Measurements from ENCODE around the gene ATXN2. TPM values are rescaled to one million over a fixed set of nuclear protein-coding genes. Genes with fewer than 3 reads are reported as not detected.

ATXN2 gene
- total RNA-seq, 1 experiment from 2014 or later, result 72.9 TPM

GRCh38 chr12:111443086-111443485 lies 156.0 kb downstream of the ATXN2 start:
- H2BK20ac ChIP-seq (ENCODE audit: low read depth, low read length, poor library complexity, severe bottlenecking), result no peak overlapping the region
- no peaks in the 10 kb centered on the region for H4K20me1 ChIP-seq (ENCODE audit: control insufficient read depth, insufficient read depth, insufficient read length)
- H3K9ac ChIP-seq (ENCODE audit: extremely low read depth, insufficient read length, low read length), result no peak overlapping the region
- no peak overlapping the region for H3K4me3 Mint-ChIP-seq
- H2BK12ac ChIP-seq (ENCODE audit: insufficient read length, low read depth, low read length), result no peak overlapping the region
- H3K9me3 Mint-ChIP-seq, result no peaks in the 10 kb centered on the region
- H3K27me3 Mint-ChIP-seq (ENCODE audit: low read depth), result no peaks in the 10 kb centered on the region
- TF ChIP-seq, protein P1, sequence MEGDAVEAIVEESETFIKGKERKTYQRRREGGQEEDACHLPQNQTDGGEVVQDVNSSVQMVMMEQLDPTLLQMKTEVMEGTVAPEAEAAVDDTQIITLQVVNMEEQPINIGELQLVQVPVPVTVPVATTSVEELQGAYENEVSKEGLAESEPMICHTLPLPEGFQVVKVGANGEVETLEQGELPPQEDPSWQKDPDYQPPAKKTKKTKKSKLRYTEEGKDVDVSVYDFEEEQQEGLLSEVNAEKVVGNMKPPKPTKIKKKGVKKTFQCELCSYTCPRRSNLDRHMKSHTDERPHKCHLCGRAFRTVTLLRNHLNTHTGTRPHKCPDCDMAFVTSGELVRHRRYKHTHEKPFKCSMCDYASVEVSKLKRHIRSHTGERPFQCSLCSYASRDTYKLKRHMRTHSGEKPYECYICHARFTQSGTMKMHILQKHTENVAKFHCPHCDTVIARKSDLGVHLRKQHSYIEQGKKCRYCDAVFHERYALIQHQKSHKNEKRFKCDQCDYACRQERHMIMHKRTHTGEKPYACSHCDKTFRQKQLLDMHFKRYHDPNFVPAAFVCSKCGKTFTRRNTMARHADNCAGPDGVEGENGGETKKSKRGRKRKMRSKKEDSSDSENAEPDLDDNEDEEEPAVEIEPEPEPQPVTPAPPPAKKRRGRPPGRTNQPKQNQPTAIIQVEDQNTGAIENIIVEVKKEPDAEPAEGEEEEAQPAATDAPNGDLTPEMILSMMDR (conservative IDR thresholded peaks at IDR 0.05), result no peak
- H3K4me2 ChIP-seq (ENCODE audit: insufficient read depth, insufficient read length, low read length), result no peak overlapping the region
- no peak overlapping the region for H3K18ac ChIP-seq (ENCODE audit: insufficient read length, low read depth, low read length)
- H2BK120ac ChIP-seq (ENCODE audit: low read depth, low read length, poor library complexity, severe bottlenecking), result no peak overlapping the region
- peaks cover 31 to 36% of the 10 kb centered on the region in 2 experiments for H3K4me1 Mint-ChIP-seq
- H3K79me2 ChIP-seq (ENCODE audit: insufficient read depth, low read length), result no peaks in the 10 kb centered on the region; the same call in 1 of the 2 replicates
- H3K27me3 ChIP-seq (ENCODE audit: insufficient read depth, low read length), result no peaks in the 10 kb centered on the region
- peak overlapping the region; percentile 72 to 91 (median 79); a peak in 6 of 7 replicates for H3K27ac Mint-ChIP-seq
- H3K4ac ChIP-seq (ENCODE audit: low read depth, low read length), result no peak overlapping the region
- no peak overlapping the region for H3K56ac ChIP-seq (ENCODE audit: insufficient read length, low read depth, low read length)
- H4K8ac ChIP-seq (replicated peaks; ENCODE audit: insufficient read length, low read depth, low read length), result no peak overlapping the region
- H4K5ac ChIP-seq (ENCODE audit: insufficient read length, low read depth, low read length), result no peak overlapping the region
- H3K14ac ChIP-seq (ENCODE audit: insufficient read depth, low read length), result no peak overlapping the region
- WGBS (ENCODE audit: extremely low coverage, insufficient read length, low lambda C conversion rate), result no CpG with 5 or more reads among the region's 7 CpGs
- H3K23ac ChIP-seq (ENCODE audit: insufficient read length, low read depth, low read length), result no peak overlapping the region
- no peaks in the 10 kb centered on the region; the same call in 1 of the 2 replicates for H3K4me1 ChIP-seq (ENCODE audit: insufficient read depth, low read length)
- H3K36me3 Mint-ChIP-seq (ENCODE audit: insufficient read depth in 1 of 3, low read depth in 3 of 3), result peaks cover 11 to 34% (median 33%) of the 10 kb centered on the region in 3 experiments; a peak in 6 of 7 replicates
- no peak overlapping the region for H2AFZ ChIP-seq (ENCODE audit: low read length)
- H2AK5ac ChIP-seq (ENCODE audit: insufficient read length, low read length), result no peak overlapping the region
- H3K79me1 ChIP-seq (ENCODE audit: insufficient read depth, low read depth, low read length, poor library complexity, severe bottlenecking), result no peaks in the 10 kb centered on the region
- H4K91ac ChIP-seq (ENCODE audit: insufficient read length, low read depth, low read length), result no peak overlapping the region
- DNase-seq, result peak; percentile 34
- no peaks in the 10 kb centered on the region for H3K23me2 ChIP-seq (ENCODE audit: insufficient read length, low read depth, low read length, poor library complexity, severe bottlenecking)
- no peak overlapping the region for H2BK15ac ChIP-seq (ENCODE audit: low read depth, low read length)
- H3K9me3 ChIP-seq (ENCODE audit: control insufficient read depth, low read depth, low read length), result no peaks in the 10 kb centered on the region
- no peak overlapping the region for H3T11ph ChIP-seq (ENCODE audit: low read length)
- H3K27ac ChIP-seq (ENCODE audit: insufficient read length, low read depth, low read length), result no peak overlapping the region
- no peak overlapping the region for H2BK5ac ChIP-seq (ENCODE audit: insufficient read length, low read length)

Measured in H9 (cell line).